Fibroblast of pulmonary artery (primary cell): Measurements from ENCODE around the gene RAB14.

Source experiments
- DNase-seq: peaks from one replicate; pipeline ENCODE4 v3.0.0-alpha.2; 2010; ENCODE audit warnings: low read depth
- H3K4me3 ChIP-seq: replicated peaks from 2 replicates; pipeline ENCODE4 v1.5.1; 2011; ENCODE audit warnings: low read depth, mild to moderate bottlenecking, control low read depth, low read length, moderate library complexity
- CTCF ChIP-seq: IDR thresholded peaks from 2 replicates; pipeline ENCODE4 v1.5.1; 2011; ENCODE audit warnings: mild to moderate bottlenecking, control low read depth, low read length, inconsistent platforms; ENCODE audit errors: missing control alignments

RAB14 gene

GRCh38 chr9:121200356-121200755 lies 1.3 kb downstream of the RAB14 start:
- no peak for TF ChIP-seq CTCF
- peak overlapping the region; percentile 70 for H3K4me3 ChIP-seq
- DNase-seq = no peak

- H3K4me3 ChIP-seq = peak overlapping the region; percentile 70
- DNase-seq = no peak
- no peak for TF ChIP-seq CTCF
Observed at GRCh38 chr9:121199921-121200320, 1.7 kb downstream of the RAB14 start.

GRCh38 chr9:121198512-121199042 lies 3.1 kb downstream of the RAB14 start:
- no peak for TF ChIP-seq CTCF
- no peak for DNase-seq
- H3K4me3 ChIP-seq = peak overlapping the region; percentile 70

- peak; percentile 13 for TF ChIP-seq CTCF
- no peak overlapping the region for H3K4me3 ChIP-seq
- DNase-seq = no peak
Observed at GRCh38 chr9:121197132-121197531, 4.5 kb downstream of the RAB14 start.

- TF ChIP-seq CTCF = no peak
- no peak for DNase-seq
- H3K4me3 ChIP-seq = no peak overlapping the region
Observed at GRCh38 chr9:121196389-121196788, 5.3 kb downstream of the RAB14 start.

GRCh38 chr9:121194730-121195129 lies 6.9 kb downstream of the RAB14 start:
- no peak for TF ChIP-seq CTCF
- no peak for DNase-seq
- no peak overlapping the region for H3K4me3 ChIP-seq

- no peak for TF ChIP-seq CTCF
- no peak overlapping the region for H3K4me3 ChIP-seq
- peak; percentile 43 for DNase-seq
Observed at GRCh38 chr9:121192959-121193640, 8.6 kb downstream of the RAB14 start.
